B cell (primary cell): Measurements from ENCODE around the gene TARS2. TPM values are rescaled to one million over a fixed set of nuclear protein-coding genes. Genes with fewer than 3 reads are reported as not detected.

Source experiments
- ATAC-seq: fragments of 200-7000 bp; cut with Tn5 transposase; one replicate; pipeline ENCODE4 v1.10.0; 2021; ENCODE audit warnings: low read depth, mild to moderate bottlenecking, moderate number of reproducible peaks, moderate library complexity
- CTCF ChIA-PET: fragments of 350-600 bp; sonication (Branson Sonifier 250); formaldehyde crosslinking; loops from one replicate; lab custom pipeline; 2021; ENCODE audit warnings: antibody characterized with exemption, inconsistent platforms; lab: Charles Lee
- POLR2A ChIA-PET: fragments of 350-600 bp; sonication (Branson Sonifier 250); formaldehyde crosslinking; loops from one replicate; lab custom pipeline; 2021; ENCODE audit warnings: antibody characterized with exemption; lab: Charles Lee
- DNase-seq: peaks from one replicate; pipeline ENCODE4 v3.0.0; 2013
- H2AFZ ChIP-seq: 2 replicates; pipeline ENCODE4 v1.6.1; 2012; ENCODE audit warnings: mild to moderate bottlenecking, low read depth, low read length; ENCODE audit not compliant: insufficient read depth, poor library complexity, severe bottlenecking
- H3K27ac ChIP-seq, 2 donors: 1 replicate in 1 of 2; 2 replicates in 1 of 2; pipeline ENCODE4 v1.5.1; 2012 to 2013; ENCODE audit warnings: low read length in 2 of 2, mild to moderate bottlenecking in 2 of 2, moderate library complexity in 1 of 2
- H3K27me3 ChIP-seq, 4 experiments: fragments of 200-600 bp in 1 of 4; sonication (generic) in 1 of 4; replicated peaks in 1 of 4; 1 replicate in 2 of 4; 2 replicates in 2 of 4; pipeline versions ENCODE4 v1.6.1 to v1.7.0; 2013 to 2016; ENCODE audit warnings: low read length in 3 of 4, mild to moderate bottlenecking in 2 of 4, mixed read lengths in 1 of 4, moderate library complexity in 1 of 4; ENCODE audit not compliant: insufficient read depth in 4 of 4, control insufficient read depth in 3 of 4; ENCODE audit errors: control extremely low read depth in 1 of 4
- H3K36me3 ChIP-seq, 2 experiments: replicated peaks in 1 of 2; 1 replicate in 1 of 2; 2 replicates in 1 of 2; pipeline versions ENCODE4 v1.6.1 to v1.7.1; 2013; ENCODE audit warnings: low read length in 1 of 2; ENCODE audit not compliant: insufficient read depth in 2 of 2, control insufficient read depth in 1 of 2; ENCODE audit errors: control extremely low read depth in 1 of 2, extremely low read depth in 1 of 2
- H3K4me1 ChIP-seq, 2 donors: fragments of 200-600 bp in 1 of 2; sonication (generic) in 1 of 2; 1 replicate in 1 of 2; 2 replicates in 1 of 2; pipeline versions ENCODE4 v1.5.1 to v1.6.1; 2013 to 2017; ENCODE audit warnings: low read length in 2 of 2; ENCODE audit not compliant: control insufficient read depth in 2 of 2, insufficient read depth in 2 of 2
- H3K4me2 ChIP-seq: replicated peaks from 2 replicates; pipeline ENCODE3; 2012; ENCODE audit warnings: mild to moderate bottlenecking, low read depth, low read length; ENCODE audit not compliant: poor library complexity, severe bottlenecking
- H3K4me3 ChIP-seq, 5 experiments: fragments of 200-600 bp in 1 of 5; sonication (generic) in 1 of 5; 1 replicate in 3 of 5; 2 replicates in 2 of 5; pipeline versions ENCODE4 v1.5.1 to v1.7.0; 2011 to 2016; ENCODE audit warnings: low read length in 4 of 5, mild to moderate bottlenecking in 4 of 5, low read depth in 2 of 5, control low read depth in 1 of 5, moderate library complexity in 1 of 5; ENCODE audit not compliant: insufficient read depth in 1 of 5; ENCODE audit errors: control extremely low read depth in 1 of 5, extremely low read depth in 1 of 5
- H3K79me2 ChIP-seq: fragments of 200-600 bp; sonication (generic); one replicate; pipeline ENCODE4 v1.6.0; 2016; ENCODE audit warnings: low read length; ENCODE audit not compliant: control insufficient read depth, insufficient read depth
- H3K9ac ChIP-seq: fragments of 200-600 bp; sonication (generic); 2 replicates; pipeline ENCODE4 v1.6.1; 2017; ENCODE audit warnings: mild to moderate bottlenecking, low read length, moderate library complexity
- H3K9me3 ChIP-seq, 3 donors: one replicate each; pipeline versions ENCODE4 v1.6.1 to v1.7.1; 2013; ENCODE audit warnings: low read length in 2 of 3; ENCODE audit not compliant: control insufficient read depth in 2 of 3, insufficient read depth in 1 of 3; ENCODE audit errors: control extremely low read depth in 1 of 3
- H4K20me1 ChIP-seq: 2 replicates; pipeline ENCODE4 v1.6.0; 2012; ENCODE audit warnings: mild to moderate bottlenecking, low read length; ENCODE audit not compliant: insufficient read depth, control insufficient read depth, poor library complexity, severe bottlenecking
- H3K27ac Mint-ChIP-seq: one replicate; pipeline ENCODE4 v1.8.0; 2021; ENCODE audit warnings: mixed read lengths
- H3K27me3 Mint-ChIP-seq: one replicate; pipeline ENCODE4 v1.8.0; 2021; ENCODE audit warnings: mixed read lengths
- H3K4me1 Mint-ChIP-seq: one replicate; pipeline ENCODE4 v1.8.0; 2021; ENCODE audit warnings: mixed read lengths
- H3K4me3 Mint-ChIP-seq: one replicate; pipeline ENCODE4 v1.8.0; 2021; ENCODE audit warnings: mixed read lengths
- H3K9me3 Mint-ChIP-seq: one replicate; pipeline ENCODE4 v1.8.0; 2022; ENCODE audit warnings: mixed read lengths; ENCODE audit not compliant: insufficient read depth
- EZH2 ChIP-seq: IDR thresholded peaks from 2 replicates; pipeline ENCODE4 v1.6.1; 2012; ENCODE audit warnings: borderline replicate concordance, low read depth, mild to moderate bottlenecking, moderate library complexity, low read length; ENCODE audit not compliant: insufficient read depth, poor library complexity, severe bottlenecking
- WGBS: methylation state at CpG from one replicate; pipeline ENCODE4 v1.1.5; 2013; ENCODE audit warnings: missing lambda C conversion rate; ENCODE audit not compliant: insufficient coverage; 5-methylcytosine and 5-hydroxymethylcytosine counted together
- intact Hi-C: fragments of 100-400 bp; cut with micrococcal nuclease; formaldehyde crosslinking; loops from one replicate; pipeline ENCODE4 v1.10.0; 2022
- polyA plus RNA-seq: library from polyadenylated mRNA; depleted of rRNA; stranded (reverse); fragments of >200 nt; gene quantifications from 2 replicates; pipeline ENCODE4 v1.2.3, GENCODE V29; 2012
- total RNA-seq, 2 donors: library from RNA; stranded (reverse); fragments of 120-200 nt in 1 of 2; gene quantifications; 1 replicate in 1 of 2; 2 replicates in 1 of 2; pipeline versions ENCODE4 v1.2.3 to v1.2.4, GENCODE V29; 2013 to 2022
- TF ChIP-seq, protein P1 (sequence below): fragments of 200-600 bp; IDR thresholded peaks from one replicate; pipeline ENCODE4 v1.8.0; 2022; ENCODE audit warnings: antibody characterized with exemption, mild to moderate bottlenecking

The TARS2 gene
- total and polyA plus RNA-seq, 2 donors (not counting 1 experiment from before 2014, with no cell fraction given) = 42.2 to 53.6 TPM

DNA sequence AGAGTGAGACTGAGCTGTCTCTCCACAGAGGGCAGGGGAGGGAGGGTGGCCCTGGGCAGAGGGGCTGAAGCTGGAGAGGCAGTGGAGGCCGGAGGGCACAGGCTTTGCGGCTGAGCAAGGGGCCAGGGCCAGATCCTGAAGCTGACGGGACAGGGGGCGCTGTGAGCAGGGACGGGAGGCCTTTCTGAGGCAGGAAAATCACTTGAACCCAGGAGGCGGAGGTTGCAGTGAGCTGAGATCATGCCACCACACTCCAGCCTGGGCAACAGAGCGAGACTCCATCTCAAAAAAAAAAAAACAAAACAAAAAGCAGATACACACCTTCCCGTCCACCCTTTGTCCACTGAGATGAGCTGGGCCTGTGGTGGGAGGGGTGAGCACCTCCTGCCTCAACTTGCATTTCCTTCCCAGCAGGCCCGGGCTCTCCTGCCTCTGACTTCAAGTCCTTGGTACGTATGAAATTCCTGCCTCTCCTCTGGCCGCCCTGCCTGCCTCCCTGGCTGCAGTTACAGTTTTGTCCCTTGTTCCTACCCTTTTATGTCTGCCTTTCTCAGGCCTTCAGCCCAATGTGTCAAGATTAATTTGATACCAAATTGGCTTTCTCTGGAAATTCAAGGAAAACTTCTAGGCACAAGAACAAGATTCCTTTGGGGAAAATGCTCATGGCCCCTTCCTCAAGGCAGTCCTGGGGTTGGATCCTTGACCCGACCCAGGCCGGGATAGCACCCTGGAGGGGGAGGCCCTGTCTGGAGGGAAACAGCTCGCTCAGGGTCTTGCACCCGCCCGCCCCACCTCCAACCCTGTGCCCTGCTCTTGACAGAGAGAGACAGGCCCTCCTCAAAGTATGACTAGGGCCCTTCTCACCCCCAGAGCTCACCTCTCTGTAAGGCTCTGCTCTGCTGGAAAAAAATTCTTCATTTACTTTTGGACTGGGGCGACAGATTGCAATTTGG, 50.8 kb downstream of the TARS2 start:
- H3K9me3 Mint-ChIP-seq = no peaks in the 10 kb centered on the region
- Histone ChIP-seq H4K20me1 (no peaks in the 10 kb centered on the region), H3K79me2 (no peaks in the 10 kb centered on the region), H3K9me3 (no peaks in the 10 kb centered on the region), H3K4me3 (no peak overlapping the region), H3K4me2 (no peak overlapping the region), H3K27me3 (no peaks in the 10 kb centered on the region), H3K4me1 (no peaks in the 10 kb centered on the region), H3K9ac (no peak overlapping the region), H2AFZ (no peak overlapping the region), H3K36me3 (no peaks in the 10 kb centered on the region), H3K27ac (no peak overlapping the region)
- no peak overlapping the region for H3K27ac Mint-ChIP-seq
- ATAC-seq = no peak
- CTCF ChIA-PET = no interaction called here
- no peak for TF ChIP-seq EZH2
- TF ChIP-seq, protein P1, sequence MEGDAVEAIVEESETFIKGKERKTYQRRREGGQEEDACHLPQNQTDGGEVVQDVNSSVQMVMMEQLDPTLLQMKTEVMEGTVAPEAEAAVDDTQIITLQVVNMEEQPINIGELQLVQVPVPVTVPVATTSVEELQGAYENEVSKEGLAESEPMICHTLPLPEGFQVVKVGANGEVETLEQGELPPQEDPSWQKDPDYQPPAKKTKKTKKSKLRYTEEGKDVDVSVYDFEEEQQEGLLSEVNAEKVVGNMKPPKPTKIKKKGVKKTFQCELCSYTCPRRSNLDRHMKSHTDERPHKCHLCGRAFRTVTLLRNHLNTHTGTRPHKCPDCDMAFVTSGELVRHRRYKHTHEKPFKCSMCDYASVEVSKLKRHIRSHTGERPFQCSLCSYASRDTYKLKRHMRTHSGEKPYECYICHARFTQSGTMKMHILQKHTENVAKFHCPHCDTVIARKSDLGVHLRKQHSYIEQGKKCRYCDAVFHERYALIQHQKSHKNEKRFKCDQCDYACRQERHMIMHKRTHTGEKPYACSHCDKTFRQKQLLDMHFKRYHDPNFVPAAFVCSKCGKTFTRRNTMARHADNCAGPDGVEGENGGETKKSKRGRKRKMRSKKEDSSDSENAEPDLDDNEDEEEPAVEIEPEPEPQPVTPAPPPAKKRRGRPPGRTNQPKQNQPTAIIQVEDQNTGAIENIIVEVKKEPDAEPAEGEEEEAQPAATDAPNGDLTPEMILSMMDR = no peak
- H3K4me3 Mint-ChIP-seq = no peak overlapping the region
- WGBS = 86% methylated on average over 12 of the region's 17 CpGs
- H3K27me3 Mint-ChIP-seq = no peaks in the 10 kb centered on the region
- H3K4me1 Mint-ChIP-seq = no peaks in the 10 kb centered on the region
- POLR2A ChIA-PET = no interaction called here
- DNase-seq = no peak
- intact Hi-C loops = no loop called here

DNA sequence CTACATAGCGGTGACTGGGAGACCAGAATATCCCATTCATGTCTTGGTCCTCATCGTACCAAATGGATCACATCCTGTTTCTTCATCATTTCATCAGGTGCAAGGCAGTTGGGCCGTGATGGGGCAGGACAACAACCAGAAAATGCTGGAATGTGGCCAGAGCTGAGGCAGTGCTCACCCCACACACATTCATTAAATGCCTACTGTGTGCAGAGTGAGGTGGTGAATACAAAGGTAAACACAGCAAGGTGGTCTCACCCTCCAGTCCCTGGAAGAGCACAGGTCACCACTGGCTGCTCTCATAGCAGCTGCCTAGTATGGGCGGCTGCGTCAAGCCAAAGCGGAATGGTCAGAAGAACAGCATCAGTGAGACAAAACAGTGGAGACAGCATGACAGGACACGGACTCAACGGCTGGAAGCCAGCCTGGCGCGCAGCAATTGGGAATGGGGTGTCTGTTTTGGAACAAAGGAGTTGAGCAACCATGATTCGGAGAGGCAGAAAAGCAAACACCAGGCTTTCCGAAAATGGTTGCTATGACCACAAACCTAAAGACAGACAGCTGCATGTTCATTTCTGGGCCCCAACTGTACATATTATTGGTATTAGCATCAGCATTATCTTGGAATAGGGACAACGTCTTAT, 56.4 kb downstream of the TARS2 start:
- Mint-ChIP-seq H3K4me3 (no peak overlapping the region), H3K27ac (no peak overlapping the region), H3K9me3 (no peaks in the 10 kb centered on the region), H3K4me1 (peaks cover 3% of the 10 kb centered on the region), H3K27me3 (peaks cover 8% of the 10 kb centered on the region)
- no peak overlapping the region for H3K9ac ChIP-seq
- POLR2A ChIA-PET = no interaction called here
- H3K27me3 ChIP-seq = peaks cover 0 to 17% (median 3%) of the 10 kb centered on the region in 4 experiments
- H4K20me1 ChIP-seq = no peaks in the 10 kb centered on the region
- CTCF ChIA-PET = interaction anchor here (0.7 to 1.5 kb wide), 2 partner anchors 11 to 309 kb away, joined by 3 to 4 read pairs; no protein-coding TSS in a partner anchor
- no peaks in the 10 kb centered on the region for H3K9me3 ChIP-seq
- DNase-seq = no peak
- no peak for ATAC-seq
- H3K4me1 ChIP-seq = peaks cover 3 to 4% of the 10 kb centered on the region in 2 donors
- no peak overlapping the region for H2AFZ ChIP-seq
- TF ChIP-seq, protein P1 = no peak
- TF ChIP-seq EZH2 = no peak
- no peak overlapping the region for H3K27ac ChIP-seq
- WGBS = 95% methylated on average over 10 of the region's 13 CpGs
- intact Hi-C loops = no loop called here
- no peaks in the 10 kb centered on the region for H3K79me2 ChIP-seq
- no peak overlapping the region for H3K4me2 ChIP-seq
- H3K36me3 ChIP-seq = no peaks in the 10 kb centered on the region
- no peak overlapping the region for H3K4me3 ChIP-seq
